Prostate gland (tissue), 2 donors: ENCODE results near the gene RAB8B. TPM values are rescaled to one million over a fixed set of nuclear protein-coding genes. Genes with fewer than 3 reads are reported as not detected.

ENCODE experiments used
- DNase-seq: peaks from one replicate; pipeline ENCODE4 v3.0.0-alpha.2; 2019; ENCODE audit warnings: low spot score
- H3K27ac ChIP-seq, 2 donors: fragments of 200-600 bp; sonication (generic); 2 replicates each; pipeline ENCODE4 v1.5.1; 2017 to 2019
- H3K27me3 ChIP-seq: fragments of 200-600 bp; sonication (generic); replicated peaks from 2 replicates; pipeline ENCODE4 v1.5.1; 2019; ENCODE audit not compliant: insufficient read depth
- H3K36me3 ChIP-seq, 2 donors: fragments of 200-600 bp; sonication (generic); 1 replicate in 1 of 2; 2 replicates in 1 of 2; pipeline versions ENCODE4 v1.5.1 to v1.8.1; 2017 to 2019
- H3K4me1 ChIP-seq: fragments of 200-600 bp; sonication (generic); replicated peaks from 2 replicates; pipeline ENCODE4 v1.5.1; 2019
- H3K4me3 ChIP-seq, 2 donors: fragments of 200-600 bp; sonication (generic); 2 replicates each; pipeline ENCODE4 v1.5.1; 2017 to 2019
- H3K9me3 ChIP-seq: fragments of 200-600 bp; sonication (generic); 2 replicates; pipeline ENCODE4 v1.5.1; 2017
- CTCF ChIP-seq, 4 experiments: fragments of 200-600 bp in 2 of 4; fragments of 450-650 bp in 2 of 4; sonication (generic) in 2 of 4; IDR thresholded peaks; 1 replicate in 3 of 4; 2 replicates in 1 of 4; pipeline ENCODE4 v1.5.1; 2016 to 2019; ENCODE audit warnings: antibody characterized with exemption in 4 of 4, mild to moderate bottlenecking in 2 of 4, moderate library complexity in 2 of 4
- POLR2A ChIP-seq: fragments of 450-650 bp; IDR thresholded peaks from one replicate; pipeline ENCODE4 v1.6.1; 2016; ENCODE audit warnings: antibody characterized with exemption, mild to moderate bottlenecking
- POLR2AphosphoS5 ChIP-seq: sonication (generic); formaldehyde crosslinking; IDR thresholded peaks from one replicate; pipeline ENCODE4 v1.6.1; 2017; ENCODE audit warnings: antibody characterized with exemption
- WGBS: methylation state at CpG from one replicate; pipeline ENCODE4 v1.1.5; 2018; 5-methylcytosine and 5-hydroxymethylcytosine counted together
- intact Hi-C: fragments of 100-400 bp; cut with DNase I; formaldehyde crosslinking; loops from one replicate; pipeline ENCODE4 v1.14.2; 2022
- total RNA-seq, 2 donors: library from RNA; depleted of rRNA; stranded (reverse); fragments of >200 nt; gene quantifications; one replicate each; pipeline ENCODE4 v1.1.0, GENCODE V29; 2016

Gene RAB8B
- total RNA-seq, 2 donors from 2014 or later: 18.5 to 29.2 TPM

GRCh38 chr15:63169788-63170187 lies 19.6 kb upstream of the RAB8B start:
- DNase-seq: no peak
- H3K36me3 ChIP-seq: no peaks in the 10 kb centered on the region
- H3K4me1 ChIP-seq: no peaks in the 10 kb centered on the region
- 73% methylated on average over 2 of the region's 2 CpGs for WGBS
- H3K27me3 ChIP-seq: no peaks in the 10 kb centered on the region
- no peak for TF ChIP-seq POLR2AphosphoS5
- no peak for TF ChIP-seq POLR2A
- TF ChIP-seq CTCF (IDR thresholded peaks at IDR 0.05): no peak
- no peak overlapping the region for H3K27ac ChIP-seq
- H3K9me3 ChIP-seq: no peaks in the 10 kb centered on the region
- intact Hi-C loops: no loop called here
- H3K4me3 ChIP-seq: no peak overlapping the region

GRCh38 chr15:63172376-63172775 lies 17.0 kb upstream of the RAB8B start:
- Histone ChIP-seq H3K27ac (no peak overlapping the region), H3K9me3 (no peaks in the 10 kb centered on the region), H3K4me3 (no peak overlapping the region), H3K4me1 (no peaks in the 10 kb centered on the region), H3K36me3 (no peaks in the 10 kb centered on the region), H3K27me3 (no peaks in the 10 kb centered on the region)
- DNase-seq: no peak
- intact Hi-C loops: no loop called here
- TF ChIP-seq POLR2AphosphoS5: no peak
- no peak for TF ChIP-seq CTCF (IDR thresholded peaks at IDR 0.05)
- TF ChIP-seq POLR2A: no peak
- WGBS: 96% methylated on average over 5 of the region's 5 CpGs

GRCh38 chr15:63172851-63173451 lies 16.5 kb upstream of the RAB8B start:
- no peaks in the 10 kb centered on the region for H3K36me3 ChIP-seq
- intact Hi-C loops: no loop called here
- H3K4me3 ChIP-seq: no peak overlapping the region
- no peaks in the 10 kb centered on the region for H3K4me1 ChIP-seq
- no peak for DNase-seq
- H3K27me3 ChIP-seq: no peaks in the 10 kb centered on the region
- H3K27ac ChIP-seq: no peak overlapping the region
- WGBS: 63% methylated on average over 3 of the region's 3 CpGs
- no peak for TF ChIP-seq CTCF (IDR thresholded peaks at IDR 0.05)
- TF ChIP-seq POLR2A: no peak
- no peak for TF ChIP-seq POLR2AphosphoS5
- no peaks in the 10 kb centered on the region for H3K9me3 ChIP-seq

GRCh38 chr15:63176302-63176701 lies 13.1 kb upstream of the RAB8B start:
- TF ChIP-seq POLR2AphosphoS5 (no peak), CTCF (IDR thresholded peaks at IDR 0.05) (no peak), POLR2A (no peak)
- WGBS: 97% methylated on average over 3 of the region's 3 CpGs

GRCh38 chr15:63178034-63178433 lies 11.4 kb upstream of the RAB8B start:
- H3K27ac ChIP-seq: no peak overlapping the region
- TF ChIP-seq CTCF (IDR thresholded peaks at IDR 0.05): no peak
- TF ChIP-seq POLR2A: no peak
- TF ChIP-seq POLR2AphosphoS5: no peak
- no peak overlapping the region for H3K4me3 ChIP-seq
- H3K36me3 ChIP-seq: no peaks in the 10 kb centered on the region
- DNase-seq: no peak
- H3K9me3 ChIP-seq: no peaks in the 10 kb centered on the region
- H3K4me1 ChIP-seq: no peaks in the 10 kb centered on the region
- intact Hi-C loops: no loop called here
- 36% methylated on average over 5 of the region's 5 CpGs for WGBS
- no peaks in the 10 kb centered on the region for H3K27me3 ChIP-seq

More at GRCh38 chr15:63176302-63176701, 13.1 kb upstream of the RAB8B start:
- H3K36me3 ChIP-seq: no peaks in the 10 kb centered on the region
- H3K27me3 ChIP-seq: no peaks in the 10 kb centered on the region
- no peak overlapping the region for H3K27ac ChIP-seq
- no peaks in the 10 kb centered on the region for H3K4me1 ChIP-seq
- intact Hi-C loops: no loop called here
- no peak overlapping the region for H3K4me3 ChIP-seq
- DNase-seq: no peak
- H3K9me3 ChIP-seq: no peaks in the 10 kb centered on the region
